H1 (cell line): ENCODE results near the gene TRABD2A. TPM values are rescaled to one million over a fixed set of nuclear protein-coding genes. Genes with fewer than 3 reads are reported as not detected.

Source experiments
- CTCF ChIA-PET: fragments of 300-600 bp; sonication (Branson Sonifier 250); formaldehyde crosslinking; loops from one replicate; lab custom pipeline; 2021; ENCODE audit not compliant: partially characterized antibody; lab: Charles Lee
- POLR2A ChIA-PET: fragments of 300-600 bp; sonication (Branson Sonifier 250); formaldehyde crosslinking; loops from one replicate; lab custom pipeline; 2021; ENCODE audit warnings: inconsistent platforms; ENCODE audit not compliant: partially characterized antibody; lab: Charles Lee
- DNase-seq, 2 experiments: peaks; one replicate each; pipeline versions ENCODE4 v3.0.0 to v3.0.0-alpha.2; 2010 to 2022; ENCODE audit warnings: low spot score in 2 of 2, low read depth in 1 of 2, mixed read lengths in 1 of 2
- FAIRE-seq: peaks from 2 replicates; lab custom pipeline; 2011; peaks lifted over from hg19 to GRCh38; lab: Jason Lieb, UNC
- H2AFZ ChIP-seq: 2 replicates; pipeline ENCODE4 v1.8.1; 2012; ENCODE audit warnings: low read length, inconsistent platforms
- H2AK5ac ChIP-seq: 2 replicates; pipeline ENCODE4 v1.6.1; 2013; ENCODE audit warnings: low read depth, low read length
- H2BK120ac ChIP-seq: replicated peaks from 2 replicates; pipeline ENCODE3; 2013; ENCODE audit warnings: low read depth, low read length, inconsistent platforms
- H2BK12ac ChIP-seq: 2 replicates; pipeline ENCODE4 v1.6.1; 2013; ENCODE audit warnings: low read depth, low read length
- H2BK15ac ChIP-seq: 2 replicates; pipeline ENCODE4 v1.6.1; 2013; ENCODE audit warnings: low read length
- H2BK20ac ChIP-seq: 2 replicates; pipeline ENCODE4 v1.6.1; 2013; ENCODE audit warnings: low read length
- H2BK5ac ChIP-seq: 2 replicates; pipeline ENCODE4 v1.6.1; 2013; ENCODE audit warnings: low read depth, low read length
- H3K14ac ChIP-seq: 2 replicates; pipeline ENCODE4 v1.6.1; 2013; ENCODE audit warnings: inconsistent platforms; ENCODE audit not compliant: insufficient read length
- H3K18ac ChIP-seq: 2 replicates; pipeline ENCODE4 v1.6.1; 2013; ENCODE audit warnings: low read length; ENCODE audit errors: extremely low read depth
- H3K23ac ChIP-seq: 2 replicates; pipeline ENCODE4 v1.6.1; 2013; ENCODE audit warnings: inconsistent platforms; ENCODE audit not compliant: insufficient read length
- H3K23me2 ChIP-seq: 2 replicates; pipeline ENCODE4 v1.6.1; 2013; ENCODE audit warnings: low read depth, low read length
- H3K27ac ChIP-seq: 2 replicates; pipeline ENCODE4 v1.6.1; 2011; ENCODE audit warnings: low read depth, low read length, inconsistent platforms
- H3K27me3 ChIP-seq, 4 experiments: replicated peaks in 1 of 4; 1 replicate in 1 of 4; 2 replicates in 3 of 4; pipeline versions ENCODE4 v1.6.1 to v1.8.1; 2011 to 2013; ENCODE audit warnings: low read length in 3 of 4, mild to moderate bottlenecking in 3 of 4, inconsistent platforms in 2 of 4, mixed read lengths in 2 of 4, moderate library complexity in 1 of 4; ENCODE audit not compliant: control insufficient read depth in 3 of 4, insufficient read depth in 3 of 4; ENCODE audit errors: extremely low read depth in 1 of 4
- H3K36me3 ChIP-seq, 4 experiments: 2 replicates each; pipeline versions ENCODE4 v1.6.1 to v1.8.1; 2011 to 2013; ENCODE audit warnings: mild to moderate bottlenecking in 4 of 4, low read length in 3 of 4, moderate library complexity in 2 of 4, control low read depth in 1 of 4, inconsistent platforms in 1 of 4; ENCODE audit not compliant: insufficient read depth in 4 of 4, control insufficient read depth in 2 of 4
- H3K4ac ChIP-seq: replicated peaks from 2 replicates; pipeline ENCODE3; 2013; ENCODE audit warnings: low read length, low read depth, mixed read lengths, inconsistent platforms; ENCODE audit not compliant: insufficient read length
- H3K4me1 ChIP-seq, 4 experiments: replicated peaks in 1 of 4; 1 replicate in 1 of 4; 2 replicates in 3 of 4; pipeline versions ENCODE4 v1.6.1 to v1.8.1; 2011 to 2013; ENCODE audit warnings: low read length in 3 of 4, inconsistent platforms in 2 of 4, mixed read lengths in 1 of 4; ENCODE audit not compliant: insufficient read depth in 4 of 4, control insufficient read depth in 3 of 4
- H3K4me2 ChIP-seq, 2 experiments: 2 replicates each; pipeline versions ENCODE4 v1.6.1 to v1.8.1; 2011 to 2013; ENCODE audit warnings: low read depth in 2 of 2, low read length in 2 of 2, control low read depth in 1 of 2, inconsistent platforms in 1 of 2, mild to moderate bottlenecking in 1 of 2; ENCODE audit not compliant: insufficient read depth in 1 of 2
- H3K4me3 ChIP-seq, 4 experiments: fragments of 200-600, 300-600 bp in 1 of 4; sonication (generic), shearing (Covaris generic), sonication (Bioruptor Twin) in 1 of 4; 2 replicates each; pipeline versions ENCODE4 v1.5.1 to v1.8.1; 2011 to 2016; ENCODE audit warnings: low read length in 4 of 4, low read depth in 3 of 4, control low read depth in 2 of 4, inconsistent platforms in 2 of 4, mild to moderate bottlenecking in 2 of 4, mixed read lengths in 1 of 4, moderate library complexity in 1 of 4; ENCODE audit not compliant: insufficient read depth in 2 of 4; ENCODE audit errors: extremely low read depth in 1 of 4
- H3K56ac ChIP-seq: replicated peaks from 2 replicates; pipeline ENCODE3; 2013; ENCODE audit warnings: low read depth, mild to moderate bottlenecking, mixed read lengths, low read length, inconsistent platforms; ENCODE audit not compliant: insufficient read length
- H3K79me1 ChIP-seq: 2 replicates; pipeline ENCODE4 v1.6.1; 2013; ENCODE audit warnings: low read depth, low read length, control low read depth
- H3K79me2 ChIP-seq, 2 experiments: 2 replicates each; pipeline versions ENCODE4 v1.6.1 to v1.8.1; 2012 to 2013; ENCODE audit warnings: low read length in 2 of 2, mild to moderate bottlenecking in 2 of 2, inconsistent platforms in 1 of 2; ENCODE audit not compliant: insufficient read depth in 2 of 2, control insufficient read depth in 1 of 2
- H3K9ac ChIP-seq, 4 experiments: replicated peaks in 1 of 4; 1 replicate in 1 of 4; 2 replicates in 3 of 4; pipeline versions ENCODE4 v1.6.1 to v1.8.1; 2011 to 2013; ENCODE audit warnings: low read depth in 3 of 4, low read length in 3 of 4, control low read depth in 2 of 4, mild to moderate bottlenecking in 2 of 4, moderate library complexity in 2 of 4, inconsistent platforms in 1 of 4; ENCODE audit errors: extremely low read depth in 1 of 4
- H3K9me3 ChIP-seq, 2 experiments: 2 replicates each; pipeline versions ENCODE4 v1.6.1 to v1.8.1; 2012 to 2013; ENCODE audit warnings: mild to moderate bottlenecking in 2 of 2, moderate library complexity in 2 of 2, control low read depth in 1 of 2, inconsistent platforms in 1 of 2, low read depth in 1 of 2, low read length in 1 of 2, mixed read lengths in 1 of 2; ENCODE audit not compliant: insufficient read depth in 2 of 2
- H4K20me1 ChIP-seq, 2 experiments: replicated peaks in 1 of 2; 2 replicates each; pipeline versions ENCODE3 to v1.8.1; 2011 to 2013; ENCODE audit warnings: inconsistent platforms in 2 of 2, low read length in 2 of 2, mild to moderate bottlenecking in 1 of 2; ENCODE audit not compliant: insufficient read depth in 2 of 2, control insufficient read depth in 1 of 2
- H4K5ac ChIP-seq: 2 replicates; pipeline ENCODE4 v1.6.1; 2013; ENCODE audit warnings: low read length, low read depth, mixed read lengths, inconsistent platforms; ENCODE audit not compliant: insufficient read length
- H4K8ac ChIP-seq: 2 replicates; pipeline ENCODE4 v1.8.0; 2013; ENCODE audit warnings: mild to moderate bottlenecking, moderate library complexity, low read length, inconsistent platforms; ENCODE audit not compliant: insufficient read depth; ENCODE audit errors: extremely low read depth
- H4K91ac ChIP-seq: replicated peaks from 2 replicates; pipeline ENCODE3; 2013; ENCODE audit warnings: low read length, mixed read lengths, inconsistent platforms; ENCODE audit not compliant: insufficient read length
- JUND ChIP-seq: IDR thresholded peaks from 2 replicates; pipeline ENCODE4 v1.6.1; 2011; ENCODE audit warnings: mild to moderate bottlenecking, improper control_type of control experiment, low read length
- SP4 ChIP-seq: IDR thresholded peaks from 2 replicates; pipeline ENCODE4 v1.6.1; 2012; ENCODE audit warnings: low read length, inconsistent platforms
- YY1 ChIP-seq: IDR thresholded peaks from 2 replicates; pipeline ENCODE4 v1.6.1; 2011; ENCODE audit warnings: low read depth, mild to moderate bottlenecking, low read length
- WGBS, 2 experiments: shearing (Covaris generic) in 1 of 2; methylation state at CpG; one replicate each; pipeline versions ENCODE4 v1.1.6 to v1.1.7; 2013 to 2015; ENCODE audit warnings: low lambda C conversion rate in 2 of 2, mixed read lengths in 2 of 2, inconsistent platforms in 1 of 2, low coverage in 1 of 2, missing lambda C conversion rate in 1 of 2; ENCODE audit not compliant: insufficient replicate concordance in 2 of 2, insufficient coverage in 1 of 2, insufficient read length in 1 of 2; ENCODE audit errors: extremely low coverage in 1 of 2, missing lambda C conversion rate in 1 of 2; 5-methylcytosine and 5-hydroxymethylcytosine counted together
- polyA plus RNA-seq, 7 experiments: library from polyadenylated mRNA; depleted of rRNA in 3 of 7; stranded (reverse) in 5 of 7; unstranded in 2 of 7; fragments of >200 nt in 5 of 7; fragments of 200-250 nt in 2 of 7; gene quantifications; 1 replicate in 5 of 7; 2 replicates in 1 of 7; 4 replicates in 1 of 7; pipeline versions ENCODE4 v1.2.1 to v1.2.3, GENCODE V29; 2011 to 2013; ENCODE audit warnings: missing spikeins in 2 of 7, mixed read lengths in 2 of 7
- total RNA-seq: library from RNA; stranded (reverse); fragmentation: NEBNext Ultra II Directional; extraction: Animal tissue kit (Norgen Biotek cat#: 25700); gene quantifications from 2 replicates; pipeline ENCODE4 v1.2.1, GENCODE V29; 2021

The TRABD2A gene
- total and polyA plus RNA-seq, 2 of the 8 experiments (the other 6 are each of a cell fraction or from before 2014, with no cell fraction given), result 17.3 to 18.6 TPM

DNA sequence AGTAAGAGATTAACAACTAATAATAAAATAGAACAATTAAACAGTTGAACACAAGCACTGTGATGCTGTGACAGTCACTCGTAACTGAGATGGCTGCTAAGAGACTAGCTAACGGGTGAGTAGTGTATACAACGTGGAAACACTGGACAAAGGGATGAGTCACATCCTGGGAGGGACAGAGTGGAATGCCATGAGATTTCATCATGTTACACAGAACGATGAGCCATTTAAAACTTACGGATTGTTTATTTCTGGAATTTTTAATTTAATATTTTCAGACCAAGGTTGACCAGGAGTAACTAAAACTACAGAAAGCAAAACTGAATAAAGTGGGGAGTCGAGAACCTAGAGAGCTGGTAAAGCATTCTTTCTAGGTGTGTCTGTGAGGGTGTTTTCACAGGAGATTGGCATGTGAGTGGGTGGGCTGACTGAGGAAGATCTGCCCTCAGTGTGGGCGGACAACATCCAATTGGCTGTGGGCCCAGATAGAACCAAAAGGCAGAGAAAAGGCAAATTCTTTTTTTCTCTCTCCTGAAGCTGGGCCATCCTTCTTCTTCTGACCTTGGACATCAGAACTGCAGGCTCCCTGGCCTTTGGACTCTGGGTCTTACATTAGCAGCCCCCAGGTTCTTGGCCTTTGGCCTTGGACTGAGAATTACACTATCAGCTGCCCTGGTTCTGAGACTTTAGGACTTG is 39.1 kb upstream of the TRABD2A start:
- 0 out of 2 replicates have a peak, but pooled peaks have one; percentile 13 for TF ChIP-seq JUND
- TF ChIP-seq YY1, result no peak
- TF ChIP-seq SP4, result no peak
- Histone ChIP-seq H2BK20ac (no peak overlapping the region; the same call in 1 of the 2 replicates), H2AFZ (0 out of 2 replicates have a peak overlapping the region, but pooled peaks have one; percentile 35), H2BK15ac (no peak overlapping the region), H2BK120ac (no peak overlapping the region), H4K8ac (no peak overlapping the region), H3K27ac (no peak overlapping the region), H3K4me2 (no peak overlapping the region), H3K56ac (no peak overlapping the region), H3K9me3 (no peaks in the 10 kb centered on the region), H2BK12ac (0 out of 2 replicates have a peak overlapping the region, but pooled peaks have one; percentile 50), H3K9ac (no peak overlapping the region; a peak in 1 of 7 replicates), H3K4me3 (no peak overlapping the region), H2AK5ac (no peak overlapping the region), H3K23ac (no peak overlapping the region), H3K14ac (no peak overlapping the region), H3K36me3 (no peaks in the 10 kb centered on the region), H3K79me2 (no peaks in the 10 kb centered on the region), H4K5ac (no peak overlapping the region), H3K27me3 (no peaks in the 10 kb centered on the region), H3K4ac (no peak overlapping the region), H3K18ac (no peak overlapping the region), H3K79me1 (no peaks in the 10 kb centered on the region), H4K91ac (no peak overlapping the region), H3K4me1 (0 out of 7 replicates have a peak, but pooled peaks cover 0 to 2% (median 0%) of the 10 kb centered on the region in 4 experiments), H3K23me2 (no peaks in the 10 kb centered on the region), H4K20me1 (no peaks in the 10 kb centered on the region), H2BK5ac (no peak overlapping the region)
- FAIRE-seq, result no peak
- DNase-seq, result no peak
- WGBS, 2 experiments, result 88% methylated on average over 7 of the region's 7 CpGs; no CpG with 5 or more reads in 1 of the 2 experiments
- CTCF ChIA-PET, result interaction anchor here (0.6 to 1.7 kb wide), 4 partner anchors 10 to 98 kb away, joined by 3 to 5 read pairs (median 4); no protein-coding TSS in a partner anchor
- POLR2A ChIA-PET, result interaction anchor here (0.7 to 1.7 kb wide), 6 partner anchors 12 to 65 kb away, joined by 3 to 9 read pairs (median 3); partner anchors contain the start of gene KCMF1
